GM18508 (cell line): Measurements from ENCODE around the gene RPE.

Source experiments
- ATAC-seq: cut with Tn5 transposase; IDR thresholded peaks from one replicate; pipeline ENCODE4 v1.9.1; 2021; ENCODE audit warnings: moderate number of reproducible peaks; ENCODE audit not compliant: insufficient read depth, unreplicated experiment

RPE gene

GRCh38 chr2:210000464-210001324 lies 1.7 kb upstream of the RPE start:
- ATAC-seq: no peak

- ATAC-seq: no peak
These were observed 921 bp downstream of the RPE start for GRCh38 chr2:210003359-210003758.

GRCh38 chr2:210004881-210005280 lies 2.4 kb downstream of the RPE start:
- ATAC-seq: no peak

GRCh38 chr2:210007895-210008294 lies 5.5 kb downstream of the RPE start:
- ATAC-seq: no peak

- no peak for ATAC-seq
These were observed 6.7 kb downstream of the RPE start for GRCh38 chr2:210009126-210009525.

- ATAC-seq: no peak
These were observed 7.5 kb downstream of the RPE start for GRCh38 chr2:210009896-210010295.

GRCh38 chr2:210020138-210020537 lies 17.7 kb downstream of the RPE start:
- ATAC-seq: no peak

GRCh38 chr2:210022824-210023223 lies 20.4 kb downstream of the RPE start:
- ATAC-seq: no peak

GRCh38 chr2:210027608-210028007 lies 25.2 kb downstream of the RPE start:
- ATAC-seq: no peak

- ATAC-seq: no peak
These were observed 25.7 kb downstream of the RPE start for GRCh38 chr2:210028178-210028577.

- ATAC-seq: no peak
These were observed 31.7 kb downstream of the RPE start for GRCh38 chr2:210034087-210034683.

- no peak for ATAC-seq
These were observed 33.2 kb downstream of the RPE start for GRCh38 chr2:210035679-210036078.

GRCh38 chr2:210038078-210038477 lies 35.6 kb downstream of the RPE start:
- no peak for ATAC-seq

- ATAC-seq: no peak
These were observed 44.5 kb downstream of the RPE start for GRCh38 chr2:210046851-210047500.

- ATAC-seq: no peak
These were observed 47.4 kb downstream of the RPE start for GRCh38 chr2:210049831-210050230.

GRCh38 chr2:210050885-210051284 lies 48.4 kb downstream of the RPE start:
- ATAC-seq: no peak

- no peak for ATAC-seq
These were observed 52.3 kb downstream of the RPE start for GRCh38 chr2:210054696-210055095.

- ATAC-seq: no peak
These were observed 53.4 kb downstream of the RPE start for GRCh38 chr2:210055825-210056224.

GRCh38 chr2:210063306-210063705 lies 60.9 kb downstream of the RPE start:
- ATAC-seq: no peak
